Measurements from ENCODE around the gene KCNH5. TPM values are rescaled to one million over a fixed set of nuclear protein-coding genes. Genes with fewer than 3 reads are reported as not detected.

KCNH5 gene
- total RNA-seq, 6 donors from 2014 or later = under 0.01 to 0.22 TPM; not detected in 4

DNA sequence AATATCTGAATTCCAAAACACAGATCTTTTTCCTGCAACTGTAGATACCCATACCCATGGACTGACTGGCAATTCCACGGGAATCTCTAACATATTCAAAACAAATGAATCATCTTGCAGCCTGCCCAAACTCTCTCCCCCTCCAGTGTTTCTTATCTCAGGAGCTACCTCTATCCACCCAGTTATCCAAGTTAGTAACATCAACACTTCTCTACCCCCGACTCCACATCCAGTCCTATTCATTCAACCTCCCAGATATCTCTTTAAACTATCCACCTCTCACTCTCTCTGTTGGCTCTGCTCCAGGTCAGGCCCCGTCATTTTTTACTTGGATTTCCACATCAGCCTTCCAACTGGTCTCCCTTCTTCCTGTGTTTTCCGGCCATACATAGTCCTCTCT, 6.7 kb upstream of the KCNH5 start:
- H3K36me3 ChIP-seq = no peaks in the 10 kb centered on the region
- no peaks in the 10 kb centered on the region for H3K4me1 ChIP-seq
- DNase-seq (no peak), ATAC-seq (ENCODE audit: low FRiP score in 2 of 2) (no peak)
- no peak overlapping the region for H3K27ac ChIP-seq
- H3K27me3 ChIP-seq = no peaks in the 10 kb centered on the region
- H3K9me3 ChIP-seq = no peaks in the 10 kb centered on the region
- 39 to 62% methylated on average over 4 of the region's 4 CpGs for WGBS, 2 donors
- TF ChIP-seq POLR2A (IDR thresholded peaks at IDR 0.05) (no peak), EP300 (IDR thresholded peaks at IDR 0.05) (no peak), POLR2AphosphoS5 (IDR thresholded peaks at IDR 0.05) (no peak)
- TF ChIP-seq, protein P1, sequence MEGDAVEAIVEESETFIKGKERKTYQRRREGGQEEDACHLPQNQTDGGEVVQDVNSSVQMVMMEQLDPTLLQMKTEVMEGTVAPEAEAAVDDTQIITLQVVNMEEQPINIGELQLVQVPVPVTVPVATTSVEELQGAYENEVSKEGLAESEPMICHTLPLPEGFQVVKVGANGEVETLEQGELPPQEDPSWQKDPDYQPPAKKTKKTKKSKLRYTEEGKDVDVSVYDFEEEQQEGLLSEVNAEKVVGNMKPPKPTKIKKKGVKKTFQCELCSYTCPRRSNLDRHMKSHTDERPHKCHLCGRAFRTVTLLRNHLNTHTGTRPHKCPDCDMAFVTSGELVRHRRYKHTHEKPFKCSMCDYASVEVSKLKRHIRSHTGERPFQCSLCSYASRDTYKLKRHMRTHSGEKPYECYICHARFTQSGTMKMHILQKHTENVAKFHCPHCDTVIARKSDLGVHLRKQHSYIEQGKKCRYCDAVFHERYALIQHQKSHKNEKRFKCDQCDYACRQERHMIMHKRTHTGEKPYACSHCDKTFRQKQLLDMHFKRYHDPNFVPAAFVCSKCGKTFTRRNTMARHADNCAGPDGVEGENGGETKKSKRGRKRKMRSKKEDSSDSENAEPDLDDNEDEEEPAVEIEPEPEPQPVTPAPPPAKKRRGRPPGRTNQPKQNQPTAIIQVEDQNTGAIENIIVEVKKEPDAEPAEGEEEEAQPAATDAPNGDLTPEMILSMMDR (IDR thresholded peaks at IDR 0.05) = no peak
- no peak overlapping the region for H3K4me3 ChIP-seq

DNA sequence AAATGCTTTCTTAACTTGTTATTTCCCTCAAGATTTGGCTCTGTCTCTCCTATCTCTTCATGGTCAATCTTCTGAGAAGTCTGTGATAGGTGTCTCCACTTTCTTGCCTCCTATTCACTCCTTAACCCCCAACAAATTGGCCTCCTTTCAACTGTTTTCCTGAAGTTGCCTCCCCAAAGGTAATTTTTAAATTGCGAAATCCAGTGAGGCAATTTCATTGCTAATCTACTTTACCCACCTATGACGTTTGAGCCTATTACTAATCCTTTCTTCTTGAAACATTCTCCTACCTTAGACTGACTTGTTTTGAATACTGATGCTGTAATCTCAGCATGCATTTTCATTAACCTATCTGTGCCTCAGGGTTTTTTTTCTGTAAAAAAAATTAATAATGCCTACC, 6.0 kb upstream of the KCNH5 start:
- H3K27me3 ChIP-seq = peaks cover 0 to 4% (median 1%) of the 10 kb centered on the region in 4 donors
- DNase-seq (no peak), ATAC-seq (ENCODE audit: low FRiP score in 2 of 2) (no peak)
- TF ChIP-seq, protein P1 (IDR thresholded peaks at IDR 0.05) = no peak
- no peak for TF ChIP-seq POLR2AphosphoS5 (IDR thresholded peaks at IDR 0.05)
- no peak overlapping the region for H3K27ac ChIP-seq
- no peaks in the 10 kb centered on the region for H3K4me1 ChIP-seq
- H3K36me3 ChIP-seq = no peaks in the 10 kb centered on the region
- no peaks in the 10 kb centered on the region for H3K9me3 ChIP-seq
- 64 to 84% methylated on average over 2 of the region's 2 CpGs for WGBS, 2 donors
- no peak overlapping the region for H3K4me3 ChIP-seq

DNA sequence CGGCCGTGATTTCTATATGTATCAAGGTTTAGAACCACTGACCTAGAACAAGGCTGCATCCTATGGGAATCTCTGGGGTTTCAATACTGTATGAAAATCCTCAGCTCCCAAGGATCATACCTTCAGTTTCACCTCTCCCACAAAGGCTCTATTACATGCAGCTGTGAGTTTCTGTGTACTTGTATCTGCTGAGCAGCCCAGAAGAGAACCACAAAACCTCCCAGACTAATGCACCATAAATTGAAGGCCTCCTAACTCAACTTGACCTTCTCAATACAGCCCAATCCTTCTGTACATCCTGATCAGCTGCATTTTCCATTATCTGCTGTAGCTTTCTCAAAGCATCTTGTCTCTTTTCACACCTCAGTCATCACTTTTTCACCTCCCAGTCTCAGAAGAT, 5.4 kb upstream of the KCNH5 start:
- Histone ChIP-seq H3K27ac (no peak overlapping the region), H3K36me3 (no peaks in the 10 kb centered on the region), H3K4me1 (peaks cover 4 to 5% (median 5%) of the 10 kb centered on the region in 4 donors), H3K4me3 (no peak overlapping the region), H3K27me3 (peaks cover 0 to 9% (median 6%) of the 10 kb centered on the region in 4 donors), H3K9me3 (no peaks in the 10 kb centered on the region)
- DNase-seq (no peak), ATAC-seq (ENCODE audit: low FRiP score in 2 of 2) (no peak)
- TF ChIP-seq, protein P1 (IDR thresholded peaks at IDR 0.05) = no peak
- TF ChIP-seq POLR2AphosphoS5 (IDR thresholded peaks at IDR 0.05) (no peak), POLR2A (IDR thresholded peaks at IDR 0.05) (no peak), EP300 (IDR thresholded peaks at IDR 0.05) (no peak)
- WGBS, 2 donors = 97 to 100% methylated on average over 2 of the region's 2 CpGs

DNA sequence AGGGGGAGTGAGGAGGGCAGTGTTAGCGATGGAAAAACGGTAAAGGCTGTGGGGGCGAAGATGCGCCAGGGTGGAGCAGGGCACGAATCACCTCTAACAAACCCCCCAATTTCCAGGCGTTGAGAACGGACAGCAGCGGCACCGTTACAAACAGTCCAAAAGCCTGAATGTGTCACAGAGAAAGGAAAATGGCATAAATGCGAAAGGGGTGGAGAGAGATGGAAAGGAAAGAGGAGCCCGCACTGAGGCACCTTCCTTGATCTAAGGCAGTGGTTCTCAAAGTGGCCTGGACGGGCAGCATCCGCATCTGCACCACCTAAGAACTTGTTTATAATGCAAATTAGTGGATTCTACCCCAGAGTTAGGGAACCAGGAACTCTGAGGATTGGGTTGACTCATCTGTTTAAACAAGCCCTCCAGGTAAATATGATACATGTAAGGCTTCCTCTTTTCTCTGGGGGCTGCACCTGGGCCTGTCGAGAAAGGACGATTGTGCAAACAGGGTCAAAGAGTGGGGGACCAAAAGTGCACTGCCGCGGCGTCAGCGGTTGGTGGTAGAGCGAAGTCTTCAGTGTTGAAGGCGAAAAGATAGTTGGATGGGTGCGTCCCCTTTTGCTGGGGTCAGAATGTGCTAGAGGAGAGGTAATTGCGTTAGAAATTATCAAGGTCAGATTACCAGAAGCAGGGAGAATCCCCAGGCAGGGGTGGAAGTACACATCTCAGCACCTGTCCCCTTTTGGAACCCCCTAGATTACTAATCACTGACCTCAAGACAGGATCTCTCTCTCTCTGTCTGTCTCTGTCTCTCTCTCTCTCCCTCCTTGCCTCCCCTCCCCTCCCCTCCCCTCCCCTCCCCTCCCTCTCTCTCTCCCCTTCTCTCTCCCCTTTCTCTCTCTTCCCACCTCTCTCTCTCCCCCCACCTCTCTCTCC, 1.3 kb upstream of the KCNH5 start:
- no peaks in the 10 kb centered on the region for H3K9me3 ChIP-seq
- TF ChIP-seq, protein P1 (IDR thresholded peaks at IDR 0.05) = no peak
- TF ChIP-seq POLR2A (IDR thresholded peaks at IDR 0.05) (no peak), POLR2AphosphoS5 (IDR thresholded peaks at IDR 0.05) (no peak)
- peaks cover 12 to 15% (median 13%) of the 10 kb centered on the region in 4 donors for H3K4me1 ChIP-seq
- 11 to 13% methylated on average over 23 of the region's 23 CpGs for WGBS, 2 donors
- H3K36me3 ChIP-seq = no peaks in the 10 kb centered on the region
- H3K27me3 ChIP-seq = peaks cover 2 to 21% (median 12%) of the 10 kb centered on the region in 4 donors
- H3K27ac ChIP-seq = no peak overlapping the region
- DNase-seq (no peak), ATAC-seq (ENCODE audit: low FRiP score in 2 of 2) (no peak)
- H3K4me3 ChIP-seq = no peak overlapping the region

Data from upper lobe of left lung (tissue), 6 donors.